SK-N-SH (cell line): ENCODE measurements around the gene HOXA6. TPM values are rescaled to one million over a fixed set of nuclear protein-coding genes. Genes with fewer than 3 reads are reported as not detected.

Experiments used
- CTCF ChIA-PET: fragments of 300-600, 350-600 bp; formaldehyde crosslinking; extraction: SDS; loops from one replicate; lab custom pipeline; 2021; lab: Yijun Ruan, JAX
- POLR2A ChIA-PET: fragments of 350-600 bp; sonication (Branson Sonifier 250); formaldehyde crosslinking; extraction: SDS; loops from one replicate; lab custom pipeline; 2020; ENCODE audit warnings: antibody characterized with exemption, inconsistent platforms; lab: Yijun Ruan, JAX
- DNase-seq: peaks from one replicate; pipeline ENCODE4 v3.0.0; 2012
- H2AFZ ChIP-seq: fragments of 200-600 bp; sonication (generic); 2 replicates; pipeline ENCODE4 v1.8.1; 2016; ENCODE audit warnings: antibody characterized with exemption, mild to moderate bottlenecking, low read depth
- H3F3A ChIP-seq: fragments of 200-600 bp; sonication (generic); replicated peaks from 2 replicates; pipeline ENCODE3; 2016; ENCODE audit warnings: antibody characterized with exemption, mild to moderate bottlenecking; ENCODE audit not compliant: insufficient read depth
- H3K27ac ChIP-seq, 2 experiments: fragments of 200-500 bp in 1 of 2; fragments of 200-600 bp in 1 of 2; sonication (Bioruptor generic) in 1 of 2; sonication (generic), shearing (Covaris generic) in 1 of 2; 2 replicates each; pipeline versions ENCODE4 v1.5.1 to v1.6.1; 2014 to 2016; ENCODE audit warnings: low read depth in 2 of 2, inconsistent platforms in 1 of 2, low read length in 1 of 2, mild to moderate bottlenecking in 1 of 2, mixed read lengths in 1 of 2
- H3K27me3 ChIP-seq: fragments of 200-600 bp; sonication (generic), shearing (Covaris generic); 2 replicates; pipeline ENCODE4 v1.6.1; 2016; ENCODE audit warnings: mixed run types; ENCODE audit not compliant: insufficient read depth
- H3K36me3 ChIP-seq, 2 experiments: fragments of 200-500 bp in 1 of 2; fragments of 200-600 bp in 1 of 2; sonication (Bioruptor generic) in 1 of 2; sonication (generic) in 1 of 2; replicated peaks in 1 of 2; 2 replicates each; pipeline versions ENCODE3 to v1.5.1; 2014 to 2016; ENCODE audit warnings: low read length in 1 of 2, mild to moderate bottlenecking in 1 of 2; ENCODE audit not compliant: insufficient read depth in 2 of 2, control insufficient read depth in 1 of 2
- H3K4me1 ChIP-seq, 2 experiments: fragments of 200-500 bp in 1 of 2; fragments of 200-600 bp in 1 of 2; sonication (Bioruptor generic) in 1 of 2; sonication (generic), shearing (Covaris generic) in 1 of 2; 2 replicates each; pipeline versions ENCODE4 v1.5.1 to v1.6.1; 2014 to 2016; ENCODE audit warnings: low read depth in 1 of 2, low read length in 1 of 2, mixed run types in 1 of 2; ENCODE audit not compliant: insufficient read depth in 2 of 2, control insufficient read depth in 1 of 2
- H3K4me2 ChIP-seq: fragments of 200-600 bp; sonication (generic), shearing (Covaris generic); 2 replicates; pipeline ENCODE4 v1.6.1; 2017; ENCODE audit warnings: mixed run types
- H3K4me3 ChIP-seq, 2 experiments: fragments of 200-500 bp in 1 of 2; fragments of 200-600 bp in 1 of 2; sonication (Bioruptor generic) in 1 of 2; sonication (generic), shearing (Covaris generic) in 1 of 2; 2 replicates each; pipeline versions ENCODE4 v1.5.1 to v1.8.1; 2014 to 2016; ENCODE audit warnings: low read depth in 2 of 2, inconsistent platforms in 1 of 2, low read length in 1 of 2, mild to moderate bottlenecking in 1 of 2, mixed read lengths in 1 of 2, moderate library complexity in 1 of 2
- H3K79me2 ChIP-seq: fragments of 200-600 bp; sonication (generic); 2 replicates; pipeline ENCODE4 v1.8.1; 2017; ENCODE audit warnings: mild to moderate bottlenecking; ENCODE audit not compliant: insufficient read depth
- H3K9ac ChIP-seq: fragments of 200-600 bp; sonication (generic); 2 replicates; pipeline ENCODE4 v1.6.1; 2017; ENCODE audit warnings: mixed run types
- H3K9me2 ChIP-seq: fragments of 200-600 bp; sonication (generic); 2 replicates; pipeline ENCODE4 v1.6.1; 2017; ENCODE audit warnings: mixed run types
- H3K9me3 ChIP-seq: fragments of 200-600 bp; sonication (generic); 2 replicates; pipeline ENCODE4 v1.6.1; 2017; ENCODE audit warnings: mixed run types, mild to moderate bottlenecking, moderate library complexity
- H4K20me1 ChIP-seq: fragments of 200-600 bp; sonication (generic); 2 replicates; pipeline ENCODE4 v1.6.1; 2017; ENCODE audit warnings: mild to moderate bottlenecking, mixed run types; ENCODE audit not compliant: insufficient read depth
- ELF1 ChIP-seq: IDR thresholded peaks from 2 replicates; pipeline ENCODE4 v1.4.0; 2012
- EP300 ChIP-seq, 2 experiments: IDR thresholded peaks; 2 replicates each; pipeline versions ENCODE4 v1.4.0 to v1.6.1; 2012; ENCODE audit warnings: borderline replicate concordance in 1 of 2, low read depth in 1 of 2, low read length in 1 of 2
- EZH2phosphoT487 ChIP-seq: fragments of 200-600 bp; sonication (generic); IDR thresholded peaks from 2 replicates; pipeline ENCODE4 v1.6.1; 2017; ENCODE audit warnings: low read depth, mixed run types, mild to moderate bottlenecking, antibody characterized with exemption, moderate library complexity, borderline replicate concordance
- FOXM1 ChIP-seq: IDR thresholded peaks from 2 replicates; pipeline ENCODE4 v1.4.0; 2012; ENCODE audit warnings: low read depth, mild to moderate bottlenecking
- GABPA ChIP-seq: IDR thresholded peaks from 2 replicates; pipeline ENCODE4 v1.4.0; 2012; ENCODE audit warnings: low read depth, mild to moderate bottlenecking
- JUND ChIP-seq: IDR thresholded peaks from 2 replicates; pipeline ENCODE4 v1.4.0; 2012
- MEF2A ChIP-seq: IDR thresholded peaks from 2 replicates; pipeline ENCODE4 v1.4.0; 2012; ENCODE audit warnings: low read depth, borderline replicate concordance
- MXI1 ChIP-seq: IDR thresholded peaks from 2 replicates; pipeline ENCODE4 v1.6.1; 2012; ENCODE audit warnings: mild to moderate bottlenecking, low read depth, low read length, improper control_type of control experiment
- NFIC ChIP-seq: IDR thresholded peaks from 2 replicates; pipeline ENCODE4 v1.4.0; 2012; ENCODE audit warnings: borderline replicate concordance
- RXRA ChIP-seq: IDR thresholded peaks from 2 replicates; pipeline ENCODE4 v1.4.0; 2012; ENCODE audit warnings: low read depth, mild to moderate bottlenecking, borderline replicate concordance
- SIN3A ChIP-seq: IDR thresholded peaks from 2 replicates; pipeline ENCODE4 v1.6.1; 2012; ENCODE audit warnings: low read depth, mild to moderate bottlenecking, low read length, moderate library complexity, borderline replicate concordance
- SMC3 ChIP-seq: IDR thresholded peaks from 2 replicates; pipeline ENCODE4 v1.6.1; 2012; ENCODE audit warnings: low read depth, low read length, improper control_type of control experiment
- TAF1 ChIP-seq: IDR thresholded peaks from 2 replicates; pipeline ENCODE4 v1.6.1; 2012; ENCODE audit warnings: low read depth, mild to moderate bottlenecking, low read length, moderate library complexity, borderline replicate concordance
- TCF12 ChIP-seq: IDR thresholded peaks from 2 replicates; pipeline ENCODE4 v1.4.0; 2012
- TEAD4 ChIP-seq: IDR thresholded peaks from 2 replicates; pipeline ENCODE4 v1.4.0; 2012; ENCODE audit warnings: mild to moderate bottlenecking, borderline replicate concordance; ENCODE audit not compliant: insufficient read depth
- YY1 ChIP-seq: IDR thresholded peaks from 2 replicates; pipeline ENCODE4 v1.4.0; 2012; ENCODE audit warnings: low read depth, mild to moderate bottlenecking
- WGBS: methylation state at CpG from one replicate; pipeline ENCODE4 v1.1.6; 2017; ENCODE audit warnings: low lambda C conversion rate; 5-methylcytosine and 5-hydroxymethylcytosine counted together
- polyA plus RNA-seq, 3 experiments: library from polyadenylated mRNA; depleted of rRNA; stranded (reverse); fragments of >200 nt; gene quantifications; 2 replicates each; pipeline ENCODE4 v1.2.3, GENCODE V29; 2012
- TF ChIP-seq, protein P1 (sequence below): fragments of 150-350 bp; IDR thresholded peaks from 2 replicates; pipeline ENCODE4 v1.6.1; 2017; ENCODE audit warnings: antibody characterized with exemption, low read length, low read depth, borderline replicate concordance
- TF ChIP-seq, protein P2 (sequence below): IDR thresholded peaks from 2 replicates; pipeline ENCODE4 v1.4.0; 2012; ENCODE audit warnings: low read depth, borderline replicate concordance

The HOXA6 gene
- polyA plus RNA-seq, 1 of the 3 experiments (the other 2 are of a cell fraction) = not detected

DNA sequence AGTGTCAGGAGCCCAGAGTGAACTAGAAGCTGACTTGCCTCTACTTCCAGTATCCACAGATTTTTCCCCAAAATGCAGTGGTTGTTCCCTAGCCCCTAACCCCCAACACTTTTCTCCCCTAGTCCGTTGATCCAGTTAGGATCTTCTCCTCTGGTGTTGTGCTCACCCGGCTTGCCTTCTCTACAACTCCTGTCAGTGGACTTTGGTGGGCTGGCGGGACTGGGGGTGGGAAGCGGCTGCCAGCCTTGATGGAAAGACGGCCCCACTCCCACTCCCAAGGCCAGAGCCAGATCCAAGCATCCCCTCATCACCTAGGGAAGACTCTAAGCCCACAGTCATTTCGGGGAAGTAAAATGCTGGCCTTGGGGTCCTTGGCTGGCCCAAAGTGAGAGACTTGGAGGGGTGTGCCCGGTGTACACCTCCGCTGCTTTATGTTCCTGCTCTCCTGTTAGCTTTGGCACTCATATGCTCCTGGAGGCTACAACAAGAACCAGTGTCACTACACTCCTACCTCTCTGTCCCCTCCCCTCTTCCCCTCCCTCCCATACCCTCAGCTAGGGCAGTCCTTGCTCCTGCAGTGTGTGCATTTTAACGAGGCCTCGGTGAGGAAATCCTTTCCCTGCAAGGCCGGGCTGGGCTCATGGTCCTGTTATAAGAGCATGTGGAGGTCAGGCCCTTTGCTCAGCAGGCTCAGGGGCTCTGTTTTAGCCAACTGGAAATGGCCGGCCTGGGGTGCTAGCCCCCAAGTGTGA is 27.5 kb upstream of the HOXA6 start:
- no peak overlapping the region for H3K27ac ChIP-seq

More for the DNA sequence above, 27.5 kb upstream of the HOXA6 start:
- WGBS = 23% methylated on average over 12 of the region's 12 CpGs
- ChIA-PET POLR2A (no interaction called here), CTCF (interaction anchor here (0.9 to 12.3 kb wide), 13 partner anchors 8 to 860 kb away, joined by 3 to 205 read pairs (median 4); partner anchors contain the start of genes HOXA11, HOXA3, HOXA5 and HOXA9)
- no peaks in the 10 kb centered on the region for H3K36me3 ChIP-seq
- H3K4me3 ChIP-seq = no peak overlapping the region
- peaks cover 7% of the 10 kb centered on the region for H3F3A ChIP-seq
- H3K79me2 ChIP-seq = no peaks in the 10 kb centered on the region
- no peaks in the 10 kb centered on the region for H3K9me3 ChIP-seq
- H2AFZ ChIP-seq = no peak overlapping the region
- peaks cover 0 to 4% of the 10 kb centered on the region in 2 experiments; a peak in 1 of 4 replicates for H3K4me1 ChIP-seq
- no peak overlapping the region for H3K9ac ChIP-seq
- H4K20me1 ChIP-seq = 0 out of 2 replicates have a peak, but pooled peaks cover 7% of the 10 kb centered on the region
- no peaks in the 10 kb centered on the region for H3K9me2 ChIP-seq
- H3K4me2 ChIP-seq = no peak overlapping the region
- no peak for TF ChIP-seq JUND
- no peak for TF ChIP-seq GABPA
- TF ChIP-seq MEF2A = no peak
- TF ChIP-seq TAF1 = no peak
- no peak for TF ChIP-seq NFIC
- TF ChIP-seq EZH2phosphoT487 = no peak
- no peak for TF ChIP-seq SMC3
- no peak for TF ChIP-seq ELF1
- TF ChIP-seq TCF12 = no peak
- no peak for TF ChIP-seq YY1
- TF ChIP-seq, protein P1, sequence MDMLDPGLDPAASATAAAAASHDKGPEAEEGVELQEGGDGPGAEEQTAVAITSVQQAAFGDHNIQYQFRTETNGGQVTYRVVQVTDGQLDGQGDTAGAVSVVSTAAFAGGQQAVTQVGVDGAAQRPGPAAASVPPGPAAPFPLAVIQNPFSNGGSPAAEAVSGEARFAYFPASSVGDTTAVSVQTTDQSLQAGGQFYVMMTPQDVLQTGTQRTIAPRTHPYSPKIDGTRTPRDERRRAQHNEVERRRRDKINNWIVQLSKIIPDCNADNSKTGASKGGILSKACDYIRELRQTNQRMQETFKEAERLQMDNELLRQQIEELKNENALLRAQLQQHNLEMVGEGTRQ = no peak
- no peak for TF ChIP-seq FOXM1
- TF ChIP-seq RXRA = no peak
- TF ChIP-seq EP300 (IDR thresholded peaks at IDR 0.05; ENCODE audit: borderline replicate concordance in 1 of 2, low read depth in 1 of 2, low read length in 1 of 2) = no peak
- no peak for TF ChIP-seq MXI1
- TF ChIP-seq SIN3A = no peak
- TF ChIP-seq TEAD4 = no peak
- TF ChIP-seq, protein P2, sequence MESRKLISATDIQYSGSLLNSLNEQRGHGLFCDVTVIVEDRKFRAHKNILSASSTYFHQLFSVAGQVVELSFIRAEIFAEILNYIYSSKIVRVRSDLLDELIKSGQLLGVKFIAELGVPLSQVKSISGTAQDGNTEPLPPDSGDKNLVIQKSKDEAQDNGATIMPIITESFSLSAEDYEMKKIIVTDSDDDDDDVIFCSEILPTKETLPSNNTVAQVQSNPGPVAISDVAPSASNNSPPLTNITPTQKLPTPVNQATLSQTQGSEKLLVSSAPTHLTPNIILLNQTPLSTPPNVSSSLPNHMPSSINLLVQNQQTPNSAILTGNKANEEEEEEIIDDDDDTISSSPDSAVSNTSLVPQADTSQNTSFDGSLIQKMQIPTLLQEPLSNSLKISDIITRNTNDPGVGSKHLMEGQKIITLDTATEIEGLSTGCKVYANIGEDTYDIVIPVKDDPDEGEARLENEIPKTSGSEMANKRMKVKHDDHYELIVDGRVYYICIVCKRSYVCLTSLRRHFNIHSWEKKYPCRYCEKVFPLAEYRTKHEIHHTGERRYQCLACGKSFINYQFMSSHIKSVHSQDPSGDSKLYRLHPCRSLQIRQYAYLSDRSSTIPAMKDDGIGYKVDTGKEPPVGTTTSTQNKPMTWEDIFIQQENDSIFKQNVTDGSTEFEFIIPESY = no peak
- peaks cover 99% of the 10 kb centered on the region for H3K27me3 ChIP-seq
- DNase-seq = no peak
